NCI-H2107 (cell line): ENCODE measurements around the gene KCTD15.
"Not testable (repeated sequence)": the region's sequence is repeated elsewhere in the genome, so short reads cannot be mapped to it uniquely, and the experiment has no call there.

Experiments used
- DNase-seq: peaks from one replicate; lab custom pipeline; 2025; lab: John Stamatoyannopoulos, UW

The KCTD15 gene

GRCh38 chr19:33814181-33815165, 17.8 kb downstream of the KCTD15 start:
- DNase-seq = no peak

- DNase-seq = no peak
These were observed 19.0 kb downstream of the KCTD15 start for GRCh38 chr19:33815380-33816340.

- no peak for DNase-seq
These were observed 21.7 kb downstream of the KCTD15 start for GRCh38 chr19:33818411-33818810.

GRCh38 chr19:33819078-33819477, 22.4 kb downstream of the KCTD15 start:
- DNase-seq = not testable (repeated sequence)

GRCh38 chr19:33819506-33819879, 22.8 kb downstream of the KCTD15 start:
- no peak for DNase-seq

- no peak for DNase-seq
These were observed 23.5 kb downstream of the KCTD15 start for GRCh38 chr19:33819880-33820781.

GRCh38 chr19:33821871-33822270, 25.2 kb downstream of the KCTD15 start:
- DNase-seq = no peak

GRCh38 chr19:33823341-33823740, 26.7 kb downstream of the KCTD15 start:
- no peak for DNase-seq

GRCh38 chr19:33825556-33825955, 28.9 kb downstream of the KCTD15 start:
- DNase-seq = no peak

GRCh38 chr19:33826521-33826920, 29.9 kb downstream of the KCTD15 start:
- no peak for DNase-seq

- DNase-seq = no peak
These were observed 31.8 kb downstream of the KCTD15 start for GRCh38 chr19:33828266-33829075.

- DNase-seq = no peak
These were observed 33.6 kb downstream of the KCTD15 start for GRCh38 chr19:33830264-33830663.

- no peak for DNase-seq
These were observed 35.2 kb downstream of the KCTD15 start for GRCh38 chr19:33831825-33832224.

GRCh38 chr19:33832633-33833032, 36.0 kb downstream of the KCTD15 start:
- no peak for DNase-seq

- DNase-seq = no peak
These were observed 43.7 kb downstream of the KCTD15 start for GRCh38 chr19:33840382-33840781.

- no peak for DNase-seq
These were observed 44.1 kb downstream of the KCTD15 start for GRCh38 chr19:33840783-33841182.

GRCh38 chr19:33841685-33842084, 45.0 kb downstream of the KCTD15 start:
- no peak for DNase-seq

- no peak for DNase-seq
These were observed 47.8 kb downstream of the KCTD15 start for GRCh38 chr19:33844478-33844877.

- no peak for DNase-seq
These were observed 48.8 kb downstream of the KCTD15 start for GRCh38 chr19:33845498-33845897.

GRCh38 chr19:33849551-33850147, 53.0 kb downstream of the KCTD15 start:
- DNase-seq = no peak
